Ascending aorta (tissue), 2 donors: Measurements from ENCODE around the gene ARHGAP11A. TPM values are rescaled to one million over a fixed set of nuclear protein-coding genes. Genes with fewer than 3 reads are reported as not detected.

Source experiments
- DNase-seq, 2 donors: peaks; one replicate each; pipeline ENCODE4 v3.0.0-alpha.2; 2019; ENCODE audit warnings: low spot score in 2 of 2
- H3K27ac ChIP-seq, 2 donors: fragments of 200-600 bp; sonication (generic); one replicate each; pipeline ENCODE4 v1.5.1; 2016 to 2017; ENCODE audit warnings: mild to moderate bottlenecking in 1 of 2
- H3K27me3 ChIP-seq: fragments of 200-600 bp; sonication (generic); one replicate; pipeline ENCODE4 v1.5.1; 2017
- H3K36me3 ChIP-seq, 2 donors: fragments of 200-600 bp; sonication (generic); one replicate each; pipeline ENCODE4 v1.5.1; 2016
- H3K4me1 ChIP-seq, 2 donors: fragments of 200-600 bp; sonication (generic); one replicate each; pipeline ENCODE4 v1.5.1; 2016 to 2017; ENCODE audit warnings: mild to moderate bottlenecking in 1 of 2
- H3K4me3 ChIP-seq, 2 donors: fragments of 200-600 bp; sonication (generic); one replicate each; pipeline ENCODE4 v1.5.1; 2016 to 2017; ENCODE audit warnings: mild to moderate bottlenecking in 1 of 2
- H3K9me3 ChIP-seq, 2 donors: fragments of 200-600 bp; sonication (generic); one replicate each; pipeline ENCODE4 v1.5.1; 2016
- intact Hi-C: fragments of 100-400 bp; cut with DNase I; formaldehyde crosslinking; loops from one replicate; pipeline ENCODE4 v1.15.1; 2023
- total RNA-seq: library from RNA; depleted of rRNA; stranded (reverse); fragments of >200 nt; gene quantifications from one replicate; pipeline ENCODE4 v1.1.0, GENCODE V29; 2016
- TF ChIP-seq, protein P1 (sequence below), 3 experiments: fragments of 200-600 bp in 2 of 3; fragments of 450-650 bp in 1 of 3; sonication (generic) in 2 of 3; IDR thresholded peaks; one replicate each; pipeline ENCODE4 v1.5.1; 2016 to 2019; ENCODE audit warnings: antibody characterized with exemption in 3 of 3, mild to moderate bottlenecking in 1 of 3, moderate library complexity in 1 of 3

ARHGAP11A gene
- total RNA-seq, 1 donor from 2014 or later: not detected

DNA sequence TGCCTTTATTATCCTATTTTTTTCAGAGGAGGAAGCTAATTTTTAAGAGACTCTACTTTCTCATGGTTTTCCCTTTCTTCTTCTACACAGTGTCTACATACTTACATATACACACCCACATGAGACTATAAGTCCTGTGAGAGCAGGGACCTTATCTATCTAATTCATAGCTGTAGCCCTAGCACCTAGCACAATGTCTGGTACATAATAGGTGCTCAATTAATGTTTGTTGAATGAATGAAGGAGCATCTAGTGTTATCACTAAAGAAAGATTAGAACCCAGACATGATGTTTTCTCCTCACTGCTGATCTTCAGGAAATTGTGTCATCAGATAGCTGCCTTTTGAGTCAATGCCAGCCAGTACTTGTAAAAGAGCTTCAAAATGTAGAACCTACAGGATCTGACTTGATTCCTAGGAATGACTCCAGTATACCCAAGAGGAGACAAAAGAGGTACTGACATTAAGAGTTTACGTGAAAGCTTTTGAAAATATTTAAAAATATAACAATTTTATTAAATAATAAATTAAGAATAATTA is 28.7 kb downstream of the ARHGAP11A start:
- intact Hi-C loops: no loop called here
- no peak for DNase-seq
- Histone ChIP-seq H3K36me3 (no peaks in the 10 kb centered on the region), H3K27ac (no peak overlapping the region), H3K27me3 (no peaks in the 10 kb centered on the region), H3K9me3 (no peaks in the 10 kb centered on the region), H3K4me1 (no peaks in the 10 kb centered on the region), H3K4me3 (no peak overlapping the region)
- TF ChIP-seq, protein P1, sequence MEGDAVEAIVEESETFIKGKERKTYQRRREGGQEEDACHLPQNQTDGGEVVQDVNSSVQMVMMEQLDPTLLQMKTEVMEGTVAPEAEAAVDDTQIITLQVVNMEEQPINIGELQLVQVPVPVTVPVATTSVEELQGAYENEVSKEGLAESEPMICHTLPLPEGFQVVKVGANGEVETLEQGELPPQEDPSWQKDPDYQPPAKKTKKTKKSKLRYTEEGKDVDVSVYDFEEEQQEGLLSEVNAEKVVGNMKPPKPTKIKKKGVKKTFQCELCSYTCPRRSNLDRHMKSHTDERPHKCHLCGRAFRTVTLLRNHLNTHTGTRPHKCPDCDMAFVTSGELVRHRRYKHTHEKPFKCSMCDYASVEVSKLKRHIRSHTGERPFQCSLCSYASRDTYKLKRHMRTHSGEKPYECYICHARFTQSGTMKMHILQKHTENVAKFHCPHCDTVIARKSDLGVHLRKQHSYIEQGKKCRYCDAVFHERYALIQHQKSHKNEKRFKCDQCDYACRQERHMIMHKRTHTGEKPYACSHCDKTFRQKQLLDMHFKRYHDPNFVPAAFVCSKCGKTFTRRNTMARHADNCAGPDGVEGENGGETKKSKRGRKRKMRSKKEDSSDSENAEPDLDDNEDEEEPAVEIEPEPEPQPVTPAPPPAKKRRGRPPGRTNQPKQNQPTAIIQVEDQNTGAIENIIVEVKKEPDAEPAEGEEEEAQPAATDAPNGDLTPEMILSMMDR (IDR thresholded peaks at IDR 0.05): no peak

DNA sequence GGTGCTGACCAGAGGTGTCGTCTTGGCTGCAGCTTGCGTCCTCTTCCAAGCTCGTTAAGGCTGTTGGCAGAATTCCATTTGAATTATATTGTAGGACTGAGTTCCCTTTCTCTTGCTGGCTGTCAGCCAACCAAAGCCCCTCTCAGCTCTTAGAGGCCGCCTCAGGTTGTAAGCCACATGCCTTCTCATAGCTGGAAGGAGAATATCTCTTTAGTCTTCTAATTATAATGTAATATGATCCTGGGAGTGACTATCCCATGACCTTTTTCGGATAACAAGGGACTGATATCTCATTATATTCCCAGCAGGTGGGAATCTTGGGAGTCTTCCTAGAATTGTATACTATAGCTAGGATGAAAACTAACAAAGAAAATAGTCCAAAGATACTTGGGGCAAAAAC is 31.0 kb downstream of the ARHGAP11A start:
- H3K27ac ChIP-seq: no peak overlapping the region
- TF ChIP-seq, protein P1 (IDR thresholded peaks at IDR 0.05): no peak
- H3K27me3 ChIP-seq: no peaks in the 10 kb centered on the region
- no peaks in the 10 kb centered on the region for H3K4me1 ChIP-seq
- no peak for DNase-seq
- intact Hi-C loops: no loop called here
- no peaks in the 10 kb centered on the region for H3K9me3 ChIP-seq
- no peaks in the 10 kb centered on the region for H3K36me3 ChIP-seq
- H3K4me3 ChIP-seq: no peak overlapping the region

DNA sequence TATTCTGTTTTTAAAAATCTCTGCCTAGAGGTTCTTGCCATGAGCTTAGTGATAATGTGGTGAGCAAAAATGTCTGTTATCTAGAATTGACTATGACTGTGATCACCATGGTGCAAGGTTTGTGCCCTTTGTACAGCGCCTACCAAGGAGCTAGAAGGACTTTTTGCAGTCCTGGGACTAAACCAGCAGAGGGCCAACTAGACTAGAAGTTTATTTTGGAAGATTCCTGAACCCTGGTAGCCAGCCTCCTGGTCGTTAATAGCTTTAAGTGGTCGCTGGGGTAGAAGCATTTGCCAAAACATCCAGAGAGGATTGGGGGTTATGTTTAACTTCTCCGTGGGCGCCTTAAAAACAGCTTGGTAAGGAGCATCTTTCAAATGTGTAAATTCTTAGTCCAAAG is 34.0 kb downstream of the ARHGAP11A start:
- intact Hi-C loops: no loop called here
- H3K27ac ChIP-seq: no peak overlapping the region
- TF ChIP-seq, protein P1 (IDR thresholded peaks at IDR 0.05): peak in 1 of 3 experiments; percentile 14
- no peaks in the 10 kb centered on the region for H3K4me1 ChIP-seq
- H3K27me3 ChIP-seq: no peaks in the 10 kb centered on the region
- no peak for DNase-seq
- no peaks in the 10 kb centered on the region for H3K36me3 ChIP-seq
- H3K4me3 ChIP-seq: no peak overlapping the region
- no peaks in the 10 kb centered on the region for H3K9me3 ChIP-seq

DNA sequence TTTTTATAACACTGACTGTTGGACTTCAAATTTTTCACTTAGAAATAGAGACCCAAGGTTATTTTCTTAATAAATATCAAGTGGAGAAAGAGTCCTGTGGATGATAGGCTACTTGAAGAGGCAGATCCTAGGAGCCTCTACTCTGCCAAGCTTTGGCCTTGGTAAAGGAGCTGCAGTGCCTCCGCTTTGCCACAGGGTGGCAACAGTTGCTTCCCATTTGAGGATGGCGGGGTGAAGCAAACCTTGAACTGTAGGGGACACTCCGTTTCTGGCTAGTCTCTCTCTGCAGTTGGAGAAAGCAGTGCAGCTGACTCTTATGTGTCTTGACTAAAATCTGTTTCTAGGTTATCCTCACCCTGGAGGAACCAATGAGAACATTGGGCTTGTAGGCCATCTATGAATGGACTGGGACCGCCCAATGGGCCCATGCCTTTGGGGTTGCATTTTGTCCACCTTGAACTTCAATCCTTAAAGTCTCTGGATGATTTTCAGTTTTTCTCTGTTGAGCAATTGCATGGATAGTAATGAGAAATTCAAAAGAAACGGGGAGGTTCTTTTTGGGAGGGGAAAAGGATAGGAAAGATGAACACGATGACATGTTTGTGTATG is 36.0 kb downstream of the ARHGAP11A start:
- TF ChIP-seq, protein P1 (IDR thresholded peaks at IDR 0.05): peak; percentile 53 to 80 (median 72)
- no peak for DNase-seq

DNA sequence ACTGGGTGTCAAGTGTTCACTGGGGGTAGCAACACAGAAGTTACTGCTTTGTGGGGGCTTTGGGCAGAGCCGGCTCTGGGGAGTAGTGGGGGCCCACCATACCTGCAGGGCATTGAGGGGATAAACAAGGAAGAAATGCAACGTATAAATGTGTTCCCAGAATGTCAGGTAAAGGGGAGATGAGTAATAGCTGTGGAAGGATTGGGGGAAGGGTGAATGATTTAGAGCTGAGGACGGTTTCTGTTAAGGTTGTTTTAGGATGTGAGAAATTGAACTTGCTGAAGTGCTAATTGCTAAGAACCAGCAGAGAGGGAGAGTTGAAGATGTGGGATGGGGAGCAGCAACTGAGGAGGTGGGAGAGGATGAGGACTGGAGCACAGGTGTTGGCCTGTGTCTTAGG is 36.9 kb downstream of the ARHGAP11A start:
- Histone ChIP-seq H3K27ac (no peak overlapping the region), H3K36me3 (no peaks in the 10 kb centered on the region), H3K4me1 (no peaks in the 10 kb centered on the region), H3K4me3 (no peak overlapping the region), H3K27me3 (no peaks in the 10 kb centered on the region), H3K9me3 (no peaks in the 10 kb centered on the region)
- TF ChIP-seq, protein P1 (IDR thresholded peaks at IDR 0.05): no peak
- intact Hi-C loops: no loop called here
- no peak for DNase-seq

More for the DNA sequence above, 36.0 kb downstream of the ARHGAP11A start:
- Histone ChIP-seq H3K27ac (no peak overlapping the region), H3K4me3 (no peak overlapping the region), H3K9me3 (no peaks in the 10 kb centered on the region), H3K27me3 (no peaks in the 10 kb centered on the region), H3K36me3 (no peaks in the 10 kb centered on the region), H3K4me1 (no peaks in the 10 kb centered on the region)
- intact Hi-C loops: no loop called here
